HG03045 (cell line): ENCODE results near the gene NR2F6.
A peak's percentile ranks its signal among the peaks of the same experiment; 100 is the strongest.
"Not testable (repeated sequence)": the region's sequence is repeated elsewhere in the genome, so short reads cannot be mapped to it uniquely, and the experiment has no call there.

Experiments used
- ATAC-seq: cut with Tn5 transposase; IDR thresholded peaks from one replicate; pipeline ENCODE4 v1.9.1; 2021; ENCODE audit warnings: mild to moderate bottlenecking, moderate library complexity; ENCODE audit not compliant: unreplicated experiment

NR2F6 gene

GRCh38 chr19:17245535-17245984 is at the start of gene NR2F6:
NR2F6 (minus strand) TSS chr19:17245919; CDS start chr19:17245220, 699 bp downstream.
- peak; percentile 21 for ATAC-seq

GRCh38 chr19:17294051-17294891 is 48.6 kb upstream of the NR2F6 start:
- no peak for ATAC-seq

GRCh38 chr19:17293605-17294004 is 47.9 kb upstream of the NR2F6 start:
- ATAC-seq: no peak

GRCh38 chr19:17292301-17293074 is 46.8 kb upstream of the NR2F6 start:
- peak; percentile 78 for ATAC-seq

GRCh38 chr19:17289489-17289888 is 43.8 kb upstream of the NR2F6 start:
- ATAC-seq: no peak

GRCh38 chr19:17286752-17287151 is 41.0 kb upstream of the NR2F6 start:
- ATAC-seq: no peak

GRCh38 chr19:17286263-17286662 is 40.5 kb upstream of the NR2F6 start:
- ATAC-seq: no peak

GRCh38 chr19:17285415-17286135 is 39.9 kb upstream of the NR2F6 start:
- ATAC-seq: no peak

GRCh38 chr19:17283504-17283996 is 37.8 kb upstream of the NR2F6 start:
- no peak for ATAC-seq

- ATAC-seq: no peak
These were observed 36.9 kb upstream of the NR2F6 start for GRCh38 chr19:17282488-17283125.

- no peak for ATAC-seq
These were observed 35.9 kb upstream of the NR2F6 start, which contains the start of gene ANKLE1 for GRCh38 chr19:17281391-17282304. ANKLE1 (plus strand) TSS chr19:17281901; CDS start chr19:17281921, 20 bp downstream.

GRCh38 chr19:17279436-17279835 is 33.7 kb upstream of the NR2F6 start:
- ATAC-seq: no peak

- ATAC-seq: no peak
These were observed 29.9 kb upstream of the NR2F6 start for GRCh38 chr19:17275441-17276175.

- ATAC-seq: not testable (repeated sequence)
These were observed 29.2 kb upstream of the NR2F6 start for GRCh38 chr19:17274892-17275291.

- ATAC-seq: no peak
These were observed 23.0 kb upstream of the NR2F6 start for GRCh38 chr19:17268754-17269153.

GRCh38 chr19:17266975-17267788 is 21.5 kb upstream of the NR2F6 start, which contains the start of gene BABAM1:
BABAM1 (plus strand) TSS chr19:17267443; CDS start chr19:17268807, 1,364 bp downstream.
- peak; percentile 88 for ATAC-seq

- ATAC-seq: no peak
These were observed 20.9 kb upstream of the NR2F6 start for GRCh38 chr19:17266589-17266974.

- ATAC-seq: no peak
These were observed 20.3 kb upstream of the NR2F6 start for GRCh38 chr19:17266026-17266425.
